ENCODE measurements around the gene WSCD2.

Gene WSCD2

DNA sequence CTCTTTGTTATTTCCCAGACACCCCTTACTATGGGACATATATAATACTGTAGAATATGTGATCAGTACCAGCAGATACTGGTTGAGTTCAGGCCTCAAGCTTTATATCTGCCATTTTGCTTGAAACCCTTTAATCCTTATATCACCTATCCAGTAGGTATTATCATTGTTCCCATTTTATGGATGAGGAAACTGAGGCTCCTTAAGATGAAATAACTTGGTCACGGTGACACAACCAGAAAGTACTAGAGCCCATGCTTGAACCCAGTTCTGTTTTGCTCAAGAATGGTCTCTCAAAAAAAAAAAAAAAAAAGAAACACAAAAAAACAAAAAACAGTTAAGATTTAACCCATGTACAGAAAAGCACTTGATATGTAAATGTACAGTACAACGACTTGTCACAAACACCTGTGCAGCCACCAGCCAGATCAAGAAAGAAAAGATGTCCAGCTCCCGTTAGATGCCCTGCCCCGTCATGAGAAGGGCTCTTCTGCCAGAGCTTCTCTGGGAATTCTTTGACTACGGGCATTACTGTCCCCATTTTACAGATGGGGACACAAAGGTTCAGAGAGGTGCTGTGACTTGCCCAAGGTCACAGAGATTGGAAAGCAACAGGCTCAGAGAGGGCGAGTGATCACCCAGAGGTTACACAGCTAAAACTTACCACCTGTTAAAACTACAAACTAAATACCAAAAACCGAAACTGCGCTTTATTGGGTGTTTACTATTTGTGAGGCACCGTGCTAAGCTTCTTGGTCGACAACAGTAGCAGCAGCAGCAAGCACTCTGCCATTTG is 669 bp upstream of the WSCD2 start:
- no peak for DNase-seq

- no peak for DNase-seq
These were observed 1.9 kb downstream of the WSCD2 start for GRCh38 chr12:108131035-108131434.

DNA sequence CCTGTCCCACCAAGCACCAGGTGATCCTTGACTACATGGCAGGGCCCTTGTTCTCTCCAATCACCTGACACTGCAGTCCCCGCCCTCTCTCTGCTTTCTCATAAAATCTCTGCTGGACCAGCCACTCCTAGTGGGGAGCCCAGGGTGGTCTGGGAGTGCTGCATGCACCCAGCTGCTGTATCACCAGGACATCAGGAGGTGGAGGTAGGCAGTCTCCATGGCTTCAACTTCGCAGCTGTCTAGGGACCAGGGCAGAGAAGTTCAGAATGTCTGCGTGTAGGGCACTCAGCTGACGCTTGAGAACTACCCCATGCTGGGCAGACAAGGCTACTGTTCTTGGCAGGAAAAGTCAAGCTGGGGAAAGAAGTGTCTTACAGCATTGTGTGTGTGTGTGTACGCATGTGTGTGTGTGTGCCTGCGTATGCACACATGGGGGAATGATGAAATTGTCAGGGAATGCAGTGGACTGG is 2.6 kb downstream of the WSCD2 start:
- no peak for DNase-seq

DNA sequence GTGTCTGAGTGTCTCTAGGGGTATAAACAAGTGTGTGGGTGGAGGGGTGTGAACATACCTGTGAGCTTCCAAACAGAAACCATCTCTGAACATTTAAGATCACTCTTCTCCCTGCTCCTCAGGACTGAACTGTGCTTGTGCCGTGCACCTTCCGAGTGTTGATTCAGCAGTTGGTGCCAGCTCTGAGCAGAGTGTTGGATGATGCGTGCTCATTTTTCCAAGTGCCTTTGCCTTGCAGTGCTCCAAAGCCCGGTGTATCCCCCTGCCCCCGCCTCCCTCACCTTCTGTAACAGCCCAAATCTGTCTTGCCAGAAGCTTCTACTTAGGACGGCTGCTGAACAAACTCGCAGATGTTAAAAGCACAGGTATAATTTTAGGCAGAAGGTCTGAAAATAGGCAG is 4.4 kb downstream of the WSCD2 start:
- DNase-seq = no peak

- no peak for DNase-seq
These were observed 5.7 kb downstream of the WSCD2 start for GRCh38 chr12:108134744-108135143.

DNA sequence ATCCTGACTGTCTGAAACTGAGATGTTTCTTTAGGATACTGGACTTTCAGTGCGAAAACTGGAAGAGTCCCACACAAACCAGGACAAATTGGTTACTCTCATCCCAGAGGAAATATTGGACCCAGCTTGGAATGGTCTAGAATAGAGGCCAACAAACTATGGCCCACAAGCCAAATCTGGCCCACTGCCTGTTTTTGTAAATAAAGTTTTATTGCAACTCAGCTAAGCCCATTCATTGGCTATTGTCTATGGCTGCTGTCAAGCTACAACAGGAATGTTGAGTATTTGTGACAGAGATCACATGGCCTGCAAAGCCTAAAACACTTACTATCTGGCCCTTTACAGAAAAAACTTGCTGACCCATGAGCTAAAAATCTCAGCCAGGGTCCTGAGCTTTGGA is 6.5 kb downstream of the WSCD2 start:
- DNase-seq = no peak

- no peak for DNase-seq
These were observed 7.6 kb downstream of the WSCD2 start for GRCh38 chr12:108136697-108137096.

DNA sequence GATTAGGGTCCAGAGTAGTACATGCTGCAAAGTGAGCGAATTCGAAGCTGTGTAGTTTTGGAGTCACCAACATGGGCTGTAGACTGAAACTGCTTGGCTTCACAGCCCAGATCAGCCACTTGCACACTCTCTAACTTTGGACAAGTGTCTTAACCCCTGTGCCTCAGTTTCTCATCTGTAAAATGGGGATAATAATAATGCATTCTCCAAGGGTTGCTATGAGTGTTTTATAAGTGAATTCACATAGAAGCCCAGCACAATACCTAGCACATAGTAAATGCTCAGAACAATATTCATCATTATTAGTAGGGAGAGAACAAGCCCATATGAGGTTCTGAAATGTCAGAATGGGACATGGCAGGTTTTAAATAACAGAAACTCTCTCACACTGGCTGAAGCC is 10.4 kb downstream of the WSCD2 start:
- no peak for DNase-seq

DNA sequence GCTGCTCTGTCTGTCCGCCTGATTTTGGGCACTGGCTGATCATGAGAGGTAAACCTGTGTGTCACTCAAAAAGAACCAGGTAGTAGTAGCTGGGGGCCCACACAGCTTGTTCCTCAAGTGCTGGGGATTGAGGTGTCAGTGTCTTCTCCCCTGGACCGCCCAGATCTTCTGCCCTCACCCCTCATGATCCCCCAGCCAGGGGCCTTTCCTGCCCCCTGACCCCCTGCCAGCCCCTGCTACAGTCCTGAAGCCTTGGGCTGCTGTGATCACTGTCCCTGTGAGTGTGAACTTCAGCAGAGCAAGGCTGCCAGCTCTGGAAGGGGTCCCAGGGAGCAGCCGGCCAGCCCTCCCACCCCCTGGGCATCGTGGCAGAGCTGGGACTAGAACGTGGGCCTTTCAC is 11.4 kb downstream of the WSCD2 start:
- no peak for DNase-seq

DNA sequence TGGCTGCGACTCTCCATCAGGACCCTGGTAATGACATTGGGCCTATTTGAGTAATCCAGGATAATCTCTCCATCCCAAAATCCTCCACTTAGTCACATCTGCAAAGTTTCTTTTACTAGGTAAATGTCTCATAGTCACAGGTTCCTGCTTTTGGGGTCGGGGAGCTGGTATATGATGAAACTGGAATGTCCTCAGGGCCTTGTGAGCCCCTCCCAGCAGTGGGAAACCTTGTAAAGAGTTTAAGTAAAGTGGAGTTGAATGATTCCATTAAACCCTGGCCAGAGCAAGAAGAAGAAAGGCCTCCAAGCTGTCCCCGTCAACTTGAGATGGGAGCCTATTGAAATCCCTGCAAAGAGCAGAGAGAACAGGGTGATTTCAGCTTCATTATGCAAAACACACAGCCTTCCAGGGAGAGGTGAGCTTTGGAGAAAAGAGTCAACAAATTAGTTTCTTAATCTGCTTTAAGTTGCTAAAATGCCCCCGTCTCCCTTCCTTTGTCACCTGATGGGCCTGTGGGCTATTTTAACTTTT is 12.6 kb downstream of the WSCD2 start:
- DNase-seq = no peak

DNA sequence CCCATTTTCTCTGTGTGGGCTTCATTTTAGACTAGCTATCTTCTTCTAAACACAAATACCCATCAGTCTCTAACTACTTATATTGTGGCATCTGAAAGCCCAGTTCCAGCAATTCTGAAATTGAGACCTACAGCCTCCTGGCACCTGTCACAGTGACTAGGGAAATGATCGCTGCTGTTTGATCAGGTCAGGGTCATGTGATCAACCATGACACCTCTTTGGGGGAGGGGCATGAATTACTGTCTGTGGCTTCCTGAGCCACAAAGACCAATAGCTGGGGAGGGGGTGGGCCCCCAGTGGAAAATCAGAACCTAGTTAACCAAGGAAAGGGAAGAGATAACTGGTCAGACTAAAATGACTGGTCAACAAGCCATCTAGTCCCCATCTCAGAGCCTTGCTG is 14.1 kb downstream of the WSCD2 start:
- DNase-seq = no peak

DNA sequence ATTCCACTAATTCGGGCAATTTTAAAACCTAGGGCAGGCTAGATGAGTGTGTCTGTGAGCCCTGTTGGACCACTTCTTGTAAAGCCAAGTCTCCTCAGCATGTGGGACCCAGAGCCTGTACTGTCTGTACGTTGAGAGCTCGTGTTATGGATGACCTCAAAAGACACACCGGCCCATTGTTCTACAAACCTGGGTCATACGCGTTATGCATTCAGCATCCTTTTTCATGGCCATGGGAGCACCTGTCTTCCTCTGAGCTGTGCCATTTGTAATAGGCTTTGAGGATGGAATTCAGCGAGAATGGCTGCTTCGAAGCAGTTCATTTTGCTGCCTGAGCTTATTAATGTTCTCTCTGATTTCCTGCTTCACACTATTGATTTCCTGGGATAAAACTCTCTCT is 15.0 kb downstream of the WSCD2 start:
- DNase-seq = no peak

GRCh38 chr12:108145011-108145410 is 15.9 kb downstream of the WSCD2 start:
- no peak for DNase-seq

GRCh38 chr12:108146035-108146893 is 17.2 kb downstream of the WSCD2 start:
- DNase-seq = no peak

DNA sequence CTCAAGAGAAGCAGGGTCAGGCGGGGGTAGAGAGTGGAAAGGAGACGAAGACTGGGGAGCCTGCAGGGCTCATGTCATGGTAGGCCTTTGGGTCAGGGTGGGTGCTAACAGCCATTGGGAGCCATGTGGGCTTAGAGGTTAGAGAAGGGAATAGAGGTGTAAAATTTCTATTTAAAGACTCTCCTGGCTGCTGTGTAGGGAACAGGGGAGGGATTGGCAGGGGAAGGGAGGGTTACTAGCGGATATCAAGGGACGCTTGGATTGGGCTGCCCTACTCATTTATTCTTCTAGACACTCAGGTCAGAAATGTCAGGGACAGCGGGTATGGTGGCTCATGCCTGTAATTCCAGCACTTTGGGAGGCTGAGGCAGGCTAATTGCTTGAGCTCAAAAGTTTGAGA is 18.2 kb downstream of the WSCD2 start:
- no peak for DNase-seq

GRCh38 chr12:108148521-108149074 is 19.5 kb downstream of the WSCD2 start:
- no peak for DNase-seq

DNA sequence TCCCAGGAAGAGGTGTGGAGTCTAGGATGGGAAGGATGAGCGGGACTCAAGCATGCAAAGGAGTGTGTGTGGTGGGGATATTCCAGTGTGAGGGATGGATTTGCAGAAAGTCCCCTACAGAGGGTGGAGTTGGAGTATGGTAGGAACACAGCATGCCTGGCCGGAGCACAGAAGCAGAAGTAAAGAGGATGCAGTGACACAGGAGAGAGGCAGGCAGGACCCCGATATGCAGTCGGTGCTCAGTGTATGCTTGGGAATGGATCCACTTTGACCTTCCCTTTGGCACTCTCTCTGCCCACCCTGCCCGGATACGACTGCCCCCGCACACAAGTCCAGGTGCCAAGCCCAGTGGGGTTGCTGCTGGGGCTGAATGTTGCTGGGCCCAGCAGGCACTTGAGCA is 21.3 kb downstream of the WSCD2 start:
- DNase-seq = no peak

DNA sequence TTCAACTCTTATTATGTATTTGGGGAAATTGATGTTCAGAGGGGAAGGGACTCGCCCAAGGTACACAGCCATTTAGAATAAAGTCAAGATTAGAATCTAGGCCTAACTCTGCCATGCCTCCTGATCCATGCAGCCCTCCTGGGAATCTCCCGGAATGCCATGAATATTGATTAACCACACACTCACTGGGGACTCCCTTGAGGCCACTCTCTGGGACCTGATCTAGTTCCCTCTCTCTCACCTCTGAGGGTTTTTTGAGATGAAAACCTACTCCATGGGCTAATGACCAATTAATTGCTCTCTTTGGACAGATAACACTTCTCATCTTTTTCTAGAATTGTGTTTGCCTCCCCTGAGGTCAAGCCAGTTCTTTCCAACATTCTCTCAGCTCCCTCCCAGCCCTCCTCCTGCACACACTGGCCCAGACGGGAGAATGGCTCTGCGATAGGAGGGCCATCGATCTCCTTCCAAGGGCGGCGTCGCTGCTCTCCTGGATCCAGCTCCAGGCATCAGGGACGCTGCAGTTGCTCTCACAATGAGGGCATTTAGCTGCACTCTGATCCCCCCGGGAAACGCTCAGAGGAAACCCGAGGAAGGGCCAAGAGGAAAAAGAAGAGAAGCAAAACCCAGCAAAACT is 22.6 kb downstream of the WSCD2 start:
- DNase-seq = no peak

GRCh38 chr12:108152170-108152538 is 23.1 kb downstream of the WSCD2 start:
- DNase-seq = no peak

GRCh38 chr12:108156717-108157116 is 27.6 kb downstream of the WSCD2 start:
- DNase-seq = no peak

- no peak for DNase-seq
These were observed 28.9 kb downstream of the WSCD2 start for GRCh38 chr12:108157870-108158459.

GRCh38 chr12:108162207-108162606 is 33.1 kb downstream of the WSCD2 start:
- no peak for DNase-seq

DNA sequence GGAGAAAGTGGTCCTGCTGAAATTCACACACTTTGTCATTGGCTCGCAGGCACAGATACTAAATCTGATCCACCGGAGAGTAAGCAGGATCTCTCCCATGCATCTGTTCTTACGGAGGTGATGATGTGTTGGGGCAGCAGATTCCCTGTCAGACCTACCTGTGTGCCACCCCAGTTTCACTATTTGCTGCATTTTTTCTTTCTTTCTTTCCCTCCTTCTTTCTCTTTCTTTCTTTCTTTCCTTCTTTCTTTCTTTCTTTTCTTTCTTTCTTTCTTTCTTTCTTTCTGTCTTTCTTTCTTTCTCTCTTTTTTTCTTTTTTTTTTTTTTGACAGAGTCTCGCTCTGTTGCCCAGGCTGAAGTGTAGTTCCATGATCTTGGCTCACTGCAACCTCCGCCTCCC is 37.4 kb downstream of the WSCD2 start:
- no peak for DNase-seq

Measured in NCI-H1436 (cell line).